IMR-90 (cell line): Measurements from ENCODE around the gene IQCE.

Experiments
- CEBPB ChIP-seq: IDR thresholded peaks from 2 replicates; pipeline ENCODE4 v1.6.1; 2012; ENCODE audit warnings: low read depth, low read length, improper control_type of control experiment
- CHD1 ChIP-seq: IDR thresholded peaks from 2 replicates; pipeline ENCODE4 v1.6.1; 2012; ENCODE audit warnings: low read depth, low read length, improper control_type of control experiment
- MAFK ChIP-seq: IDR thresholded peaks from 2 replicates; pipeline ENCODE4 v1.6.1; 2012; ENCODE audit warnings: low read depth, low read length, improper control_type of control experiment
- POLR2A ChIP-seq: IDR thresholded peaks from 2 replicates; pipeline ENCODE4 v1.6.1; 2012; ENCODE audit warnings: mild to moderate bottlenecking, low read depth, low read length
- RFX5 ChIP-seq: IDR thresholded peaks from 2 replicates; pipeline ENCODE4 v1.8.0; 2012; ENCODE audit warnings: low read depth, mild to moderate bottlenecking, low read length, moderate library complexity
- TF ChIP-seq, protein P1 (sequence below): conservative IDR thresholded peaks from 2 replicates; pipeline ENCODE4 v1.5.1; 2012; ENCODE audit warnings: mild to moderate bottlenecking, low read depth, low read length, improper control_type of control experiment

DNA sequence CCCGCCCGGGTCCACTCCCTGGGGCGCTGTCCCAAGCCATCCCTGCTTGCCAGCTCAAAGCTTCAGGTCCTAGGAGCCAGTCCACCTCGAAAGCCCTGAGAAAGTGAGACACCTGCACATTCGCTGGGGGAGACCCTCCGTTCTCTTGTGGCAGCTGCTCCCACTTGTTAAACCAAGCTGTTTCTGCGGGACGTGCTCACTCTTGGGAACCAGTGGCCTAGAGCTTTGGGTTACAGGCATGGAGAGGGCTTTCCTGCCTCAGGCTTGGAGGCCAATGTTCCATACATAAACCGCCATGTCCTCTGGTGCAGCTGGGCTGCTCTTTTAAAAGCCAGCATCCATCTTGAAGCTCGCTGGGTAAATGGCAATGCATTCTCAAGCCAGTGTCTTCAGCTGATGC is 53.1 kb downstream of the IQCE start:
- no peak for TF ChIP-seq POLR2A
- TF ChIP-seq, protein P1, sequence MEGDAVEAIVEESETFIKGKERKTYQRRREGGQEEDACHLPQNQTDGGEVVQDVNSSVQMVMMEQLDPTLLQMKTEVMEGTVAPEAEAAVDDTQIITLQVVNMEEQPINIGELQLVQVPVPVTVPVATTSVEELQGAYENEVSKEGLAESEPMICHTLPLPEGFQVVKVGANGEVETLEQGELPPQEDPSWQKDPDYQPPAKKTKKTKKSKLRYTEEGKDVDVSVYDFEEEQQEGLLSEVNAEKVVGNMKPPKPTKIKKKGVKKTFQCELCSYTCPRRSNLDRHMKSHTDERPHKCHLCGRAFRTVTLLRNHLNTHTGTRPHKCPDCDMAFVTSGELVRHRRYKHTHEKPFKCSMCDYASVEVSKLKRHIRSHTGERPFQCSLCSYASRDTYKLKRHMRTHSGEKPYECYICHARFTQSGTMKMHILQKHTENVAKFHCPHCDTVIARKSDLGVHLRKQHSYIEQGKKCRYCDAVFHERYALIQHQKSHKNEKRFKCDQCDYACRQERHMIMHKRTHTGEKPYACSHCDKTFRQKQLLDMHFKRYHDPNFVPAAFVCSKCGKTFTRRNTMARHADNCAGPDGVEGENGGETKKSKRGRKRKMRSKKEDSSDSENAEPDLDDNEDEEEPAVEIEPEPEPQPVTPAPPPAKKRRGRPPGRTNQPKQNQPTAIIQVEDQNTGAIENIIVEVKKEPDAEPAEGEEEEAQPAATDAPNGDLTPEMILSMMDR, result no peak
- no peak for TF ChIP-seq RFX5
- TF ChIP-seq MAFK, result no peak
- TF ChIP-seq CEBPB, result no peak
- no peak for TF ChIP-seq CHD1
